A673 (cell line): ENCODE results near the gene CYCS.

Experiments
- EZH2 ChIP-seq: fragments of 200-600 bp; sonication (generic); IDR thresholded peaks from 2 replicates; pipeline ENCODE4 v1.6.1; 2017; ENCODE audit warnings: borderline replicate concordance, low read depth, mild to moderate bottlenecking, mixed read lengths, antibody characterized with exemption, low read length; ENCODE audit not compliant: poor library complexity, severe bottlenecking
- TF ChIP-seq, protein P1 (sequence below): fragments of 300-800, 200-600 bp; sonication (generic); conservative IDR thresholded peaks from 2 replicates; pipeline ENCODE4 v1.5.1; 2017; ENCODE audit warnings: low read depth, mild to moderate bottlenecking, antibody characterized with exemption, low read length, moderate library complexity, mixed read lengths

DNA sequence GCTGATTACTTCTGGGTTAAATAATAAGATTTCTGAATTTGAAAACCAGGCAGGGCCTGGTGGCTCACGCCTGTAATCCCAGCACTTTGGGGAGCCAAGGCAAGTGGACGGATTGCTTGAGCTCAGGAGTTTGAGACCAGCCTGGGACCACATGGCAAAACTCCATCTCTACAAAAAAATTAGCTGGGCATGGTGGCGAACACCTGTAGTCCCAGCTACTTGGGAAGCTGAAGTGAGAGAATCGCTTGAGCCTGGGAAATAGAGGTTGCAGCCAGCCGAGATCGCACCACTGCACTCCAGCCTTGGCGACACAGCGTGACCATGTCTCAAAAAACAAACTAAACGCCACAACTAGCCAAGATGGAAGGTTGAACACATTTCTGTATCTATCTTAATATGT is 3.5 kb downstream of the CYCS start:
- TF ChIP-seq, protein P1, sequence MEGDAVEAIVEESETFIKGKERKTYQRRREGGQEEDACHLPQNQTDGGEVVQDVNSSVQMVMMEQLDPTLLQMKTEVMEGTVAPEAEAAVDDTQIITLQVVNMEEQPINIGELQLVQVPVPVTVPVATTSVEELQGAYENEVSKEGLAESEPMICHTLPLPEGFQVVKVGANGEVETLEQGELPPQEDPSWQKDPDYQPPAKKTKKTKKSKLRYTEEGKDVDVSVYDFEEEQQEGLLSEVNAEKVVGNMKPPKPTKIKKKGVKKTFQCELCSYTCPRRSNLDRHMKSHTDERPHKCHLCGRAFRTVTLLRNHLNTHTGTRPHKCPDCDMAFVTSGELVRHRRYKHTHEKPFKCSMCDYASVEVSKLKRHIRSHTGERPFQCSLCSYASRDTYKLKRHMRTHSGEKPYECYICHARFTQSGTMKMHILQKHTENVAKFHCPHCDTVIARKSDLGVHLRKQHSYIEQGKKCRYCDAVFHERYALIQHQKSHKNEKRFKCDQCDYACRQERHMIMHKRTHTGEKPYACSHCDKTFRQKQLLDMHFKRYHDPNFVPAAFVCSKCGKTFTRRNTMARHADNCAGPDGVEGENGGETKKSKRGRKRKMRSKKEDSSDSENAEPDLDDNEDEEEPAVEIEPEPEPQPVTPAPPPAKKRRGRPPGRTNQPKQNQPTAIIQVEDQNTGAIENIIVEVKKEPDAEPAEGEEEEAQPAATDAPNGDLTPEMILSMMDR, result no peak
- TF ChIP-seq EZH2, result no peak
